ENCODE measurements around the gene EP300. TPM values are rescaled to one million over a fixed set of nuclear protein-coding genes. Genes with fewer than 3 reads are reported as not detected.

Gene EP300
- total RNA-seq, 1 donor from 2014 or later: 47.7 TPM

- no peak overlapping the region for H3K4me3 ChIP-seq
- no peaks in the 10 kb centered on the region for H3K4me1 ChIP-seq
- no peak overlapping the region for H3K27ac ChIP-seq
- no peaks in the 10 kb centered on the region for H3K27me3 ChIP-seq
- intact Hi-C loops (cut with DNase I): no loop called here
- no peak for DNase-seq (ENCODE audit: low spot score in 2 of 2)
- TF ChIP-seq CTCF (IDR thresholded peaks at IDR 0.05): no peak
- no peaks in the 10 kb centered on the region for H3K36me3 ChIP-seq
- H3K9me3 ChIP-seq: no peaks in the 10 kb centered on the region
Observed at GRCh38 chr22:41076857-41077256, 15.5 kb upstream of the EP300 start.

GRCh38 chr22:41078931-41079330 lies 13.5 kb upstream of the EP300 start:
- Histone ChIP-seq H3K27me3 (no peaks in the 10 kb centered on the region), H3K4me1 (no peaks in the 10 kb centered on the region), H3K4me3 (no peak overlapping the region), H3K27ac (no peak overlapping the region), H3K36me3 (no peaks in the 10 kb centered on the region), H3K9me3 (no peaks in the 10 kb centered on the region)
- TF ChIP-seq CTCF (IDR thresholded peaks at IDR 0.05): no peak
- DNase-seq (ENCODE audit: low spot score in 2 of 2): no peak
- intact Hi-C loops (cut with DNase I): no loop called here

- no peaks in the 10 kb centered on the region for H3K4me1 ChIP-seq
- DNase-seq (ENCODE audit: low spot score in 2 of 2): no peak
- no peaks in the 10 kb centered on the region for H3K9me3 ChIP-seq
- no peak overlapping the region for H3K27ac ChIP-seq
- intact Hi-C loops (cut with DNase I): no loop called here
- no peaks in the 10 kb centered on the region for H3K36me3 ChIP-seq
- no peak for TF ChIP-seq CTCF (IDR thresholded peaks at IDR 0.05)
- no peak overlapping the region for H3K4me3 ChIP-seq
- no peaks in the 10 kb centered on the region for H3K27me3 ChIP-seq
Observed at GRCh38 chr22:41085842-41086241, 6.5 kb upstream of the EP300 start.

- Histone ChIP-seq H3K4me1 (peaks cover 0 to 4% of the 10 kb centered on the region in 2 donors), H3K27me3 (no peaks in the 10 kb centered on the region), H3K4me3 (peak overlapping the region; percentile 84 to 94), H3K27ac (peak overlapping the region; percentile 99 to 100), H3K9me3 (no peaks in the 10 kb centered on the region), H3K36me3 (no peaks in the 10 kb centered on the region)
- intact Hi-C loops (cut with DNase I): loop anchor here (1.0 to 5.0 kb wide), 5 partner anchors 69 to 235 kb away; partner anchors contain the start of genes L3MBTL2, RANGAP1, RBX1 and ST13
- DNase-seq (ENCODE audit: low spot score in 2 of 2): peak; percentile 96 to 100
- TF ChIP-seq CTCF (IDR thresholded peaks at IDR 0.05): no peak
Observed at GRCh38 chr22:41091132-41092022, 1.0 kb upstream of the EP300 start.

- Histone ChIP-seq H3K36me3 (no peaks in the 10 kb centered on the region), H3K4me3 (peak overlapping the region; percentile 84 to 94), H3K27ac (peak overlapping the region; percentile 99 to 100), H3K4me1 (peaks cover 0 to 4% of the 10 kb centered on the region in 2 donors), H3K27me3 (no peaks in the 10 kb centered on the region), H3K9me3 (no peaks in the 10 kb centered on the region)
- DNase-seq (ENCODE audit: low spot score in 2 of 2): peak in 1 of 2 donors; percentile 64
- intact Hi-C loops (cut with DNase I): loop anchor here (5.0 kb wide), 1 partner anchor 194 kb away; the partner anchor contains the start of gene RANGAP1
- no peak for TF ChIP-seq CTCF (IDR thresholded peaks at IDR 0.05)
Observed at GRCh38 chr22:41092847-41093411, 537 bp downstream of the EP300 start.
